Right renal cortex interstitium (tissue), 3 donors: ENCODE data around the gene SCAI. TPM values are rescaled to one million over a fixed set of nuclear protein-coding genes. Genes with fewer than 3 reads are reported as not detected.
"Not testable (repeated sequence)": the region's sequence is repeated elsewhere in the genome, so short reads cannot be mapped to it uniquely, and the experiment has no call there.

ENCODE experiments used
- DNase-seq, 3 donors: peaks; one replicate each; pipeline ENCODE4 v3.0.0-alpha.2; 2013; ENCODE audit warnings: low read depth in 3 of 3, low spot score in 2 of 3
- polyA plus RNA-seq, 3 donors: library from polyadenylated mRNA; unstranded; fragments of 120-200 nt; gene quantifications; one replicate each; pipeline ENCODE4 v1.2.1, GENCODE V29; 2013; ENCODE audit not compliant: insufficient read length in 3 of 3

SCAI gene
- polyA plus RNA-seq, 3 donors = 9.5 to 10.7 (median 9.9) TPM

DNA sequence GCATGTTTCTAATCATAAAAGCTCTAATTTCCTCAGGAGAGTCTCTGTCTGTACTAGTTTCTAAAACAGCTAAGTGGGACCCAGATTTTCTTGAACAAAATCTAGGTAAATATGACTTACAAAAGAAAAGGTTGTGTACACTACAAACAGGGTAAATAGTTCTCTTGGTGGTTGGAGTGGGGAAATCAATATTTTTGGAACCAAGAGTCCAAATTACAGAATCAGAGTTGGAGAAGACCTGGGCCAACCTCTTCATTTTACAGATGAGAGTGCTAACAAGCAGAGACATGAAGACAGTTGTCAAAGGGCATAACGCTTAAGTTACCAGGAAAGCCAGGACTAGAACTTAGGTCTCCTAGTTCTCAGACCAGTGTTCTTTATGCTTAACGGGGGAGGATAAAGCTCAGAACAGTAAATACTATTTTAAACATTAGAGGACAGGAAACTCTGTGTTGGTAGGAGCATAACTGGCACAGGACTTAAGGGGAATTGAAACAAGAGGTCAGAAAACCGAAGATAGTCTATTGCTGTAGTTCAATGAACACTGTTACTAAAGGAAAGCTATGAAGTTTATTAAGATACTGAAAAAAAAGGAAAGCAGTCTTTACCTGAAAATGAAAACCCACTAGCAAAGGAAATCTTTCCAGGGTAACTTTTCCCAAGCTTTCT, 193.1 kb downstream of the SCAI start:
- DNase-seq = no peak

DNA sequence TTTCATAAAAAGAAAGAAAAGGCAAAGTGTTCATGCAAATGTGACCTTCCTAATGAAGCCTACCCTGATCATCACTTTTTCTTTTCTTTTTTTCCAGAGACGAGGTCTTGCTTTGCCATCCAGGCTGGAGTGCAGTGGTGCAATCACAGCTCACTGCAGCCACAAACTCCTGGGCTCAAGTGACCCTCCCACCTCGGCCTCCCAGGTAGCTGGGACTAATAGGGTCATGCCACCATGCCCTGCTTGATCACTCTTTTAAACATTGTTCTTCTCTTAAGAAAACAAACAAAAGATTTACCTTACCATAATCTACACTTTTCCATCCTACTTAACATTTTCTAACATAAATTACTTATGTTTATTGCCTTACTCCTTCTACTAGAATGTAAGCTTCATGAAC, 193.9 kb downstream of the SCAI start:
- DNase-seq = no peak

DNA sequence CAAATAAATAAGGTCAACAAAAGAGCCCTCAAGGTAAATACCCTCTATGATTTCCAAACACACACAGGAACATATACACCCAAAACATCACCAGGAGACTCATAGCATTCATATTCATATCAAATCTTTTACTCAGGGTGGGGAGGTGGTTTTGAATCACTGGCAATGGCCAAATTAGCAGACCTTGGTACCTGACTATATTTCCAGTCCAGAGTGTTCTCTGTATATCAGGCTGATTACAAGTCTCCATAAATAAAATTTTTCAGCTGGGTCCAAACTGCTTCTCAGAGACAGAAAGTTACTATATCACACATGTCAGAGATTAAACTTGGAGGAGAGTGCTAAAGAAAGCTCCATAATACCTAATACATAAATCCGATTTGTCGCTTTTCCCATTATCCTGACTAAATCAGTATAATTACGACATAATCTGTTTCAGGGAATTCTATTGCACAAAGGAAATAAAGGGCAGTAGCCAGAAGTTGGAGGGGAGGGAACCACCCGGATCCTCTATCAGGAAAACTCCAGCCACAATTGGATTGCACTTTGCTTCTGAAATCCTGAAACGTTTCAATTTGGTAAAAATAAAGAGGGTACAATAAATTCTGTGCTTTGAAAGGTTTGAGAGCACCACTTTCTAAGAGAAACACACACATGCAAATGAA, 195.5 kb downstream of the SCAI start:
- DNase-seq = no peak

DNA sequence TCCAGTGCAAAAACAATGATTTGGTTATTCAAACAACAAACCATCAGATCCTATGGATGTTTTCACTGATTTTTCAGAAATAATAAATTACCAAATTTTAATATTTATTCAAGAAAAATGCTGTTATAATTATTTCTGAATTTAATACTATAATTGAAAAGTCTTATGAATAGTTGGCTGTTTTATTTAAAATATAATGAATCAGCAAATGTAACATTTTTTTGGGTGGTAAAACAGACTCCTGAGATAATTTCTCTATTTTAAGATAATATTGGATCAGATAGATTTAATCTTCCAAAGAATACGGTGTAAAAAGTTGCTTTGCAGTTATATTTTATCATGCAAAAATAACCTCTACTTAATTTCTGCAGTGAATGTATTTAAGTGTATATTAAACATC, 197.2 kb downstream of the SCAI start:
- DNase-seq = no peak

DNA sequence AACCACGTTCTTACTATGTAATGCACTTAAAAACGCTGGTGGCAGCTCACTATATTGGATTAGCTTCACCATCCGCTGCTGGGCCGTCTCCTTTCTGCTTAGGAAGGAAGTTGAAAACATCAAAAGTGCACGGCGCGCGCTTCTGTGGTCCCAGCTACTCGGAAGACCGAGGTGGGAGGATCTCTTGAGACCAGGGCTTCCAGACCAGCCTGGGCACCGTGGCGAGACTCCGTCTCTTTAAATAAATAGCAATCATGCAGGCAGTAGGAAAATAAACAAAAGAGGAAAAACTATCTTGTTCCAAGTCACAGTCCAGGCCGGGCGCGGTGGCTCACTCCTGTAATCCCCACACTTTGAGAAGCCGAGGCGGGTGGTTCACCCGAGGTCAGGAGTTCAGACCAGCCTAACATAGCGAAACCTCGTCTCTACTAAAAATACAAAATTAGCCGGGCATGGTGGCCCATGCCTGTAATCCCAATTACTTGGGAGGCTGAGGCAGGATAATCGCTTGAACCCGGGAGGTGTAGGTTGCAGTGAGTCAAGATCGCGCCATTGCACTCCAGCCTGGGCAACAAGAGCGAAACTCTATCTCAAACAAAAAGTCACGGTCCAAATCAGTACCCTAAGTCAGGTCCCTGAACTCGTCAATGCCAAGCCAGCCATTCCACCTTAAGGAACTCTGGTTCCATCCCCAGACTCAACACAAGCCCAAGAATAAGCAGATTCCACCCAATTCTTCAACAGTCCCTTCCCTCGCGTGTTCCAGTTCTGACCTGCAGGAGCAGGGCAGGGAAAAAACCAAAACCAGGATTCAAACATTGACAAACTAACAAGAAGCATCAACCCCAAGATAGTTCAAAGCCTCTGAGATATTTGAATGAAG, 201.4 kb downstream of the SCAI start:
- peak; percentile 52 to 61 (median 52) for DNase-seq

DNA sequence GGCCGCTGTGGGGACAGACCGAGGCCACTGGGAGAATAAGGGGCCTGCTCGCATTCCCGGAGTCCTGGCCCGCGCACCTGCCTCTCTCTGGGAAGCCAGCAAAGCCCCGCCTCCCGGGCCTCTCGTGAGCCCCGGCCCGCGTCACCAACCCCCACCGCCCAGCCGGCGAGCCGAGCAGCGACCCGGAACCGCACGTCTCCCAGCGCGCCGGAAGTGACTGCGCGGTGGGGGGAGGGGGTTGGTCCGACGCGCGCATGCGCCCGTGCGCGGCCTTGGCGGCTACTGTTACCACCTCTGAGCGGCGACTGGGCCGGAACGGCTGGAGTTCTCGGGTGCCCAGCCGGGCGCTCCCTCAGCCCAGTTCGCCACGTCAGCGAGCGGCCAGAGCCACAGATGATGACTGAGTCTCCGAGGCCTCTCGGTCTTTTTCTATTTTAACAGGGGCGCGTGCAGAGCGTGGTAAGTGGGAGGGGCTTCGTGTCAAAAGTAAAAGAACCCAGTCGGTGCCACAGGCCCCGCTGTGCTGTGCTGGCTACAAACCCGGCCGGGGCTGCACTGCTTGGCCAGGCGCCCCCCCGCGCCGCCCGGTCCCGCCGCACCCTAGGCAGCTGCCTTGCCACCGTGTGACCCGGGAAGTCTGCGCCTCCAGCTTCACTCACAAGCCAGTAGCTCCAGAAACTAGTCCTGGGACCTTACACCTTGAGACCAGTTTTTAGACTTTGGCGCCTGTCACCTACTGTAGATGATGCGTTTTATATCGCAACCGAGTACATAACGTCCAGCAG, 202.2 kb downstream of the SCAI start, which contains the start of gene GOLGA1:
GOLGA1 (minus strand) TSS at position 190 of the 785 bp plus-strand sequence. CDS start 2,372 bp downstream, outside the sequence.
- peak; percentile 86 to 89 (median 86) for DNase-seq

DNA sequence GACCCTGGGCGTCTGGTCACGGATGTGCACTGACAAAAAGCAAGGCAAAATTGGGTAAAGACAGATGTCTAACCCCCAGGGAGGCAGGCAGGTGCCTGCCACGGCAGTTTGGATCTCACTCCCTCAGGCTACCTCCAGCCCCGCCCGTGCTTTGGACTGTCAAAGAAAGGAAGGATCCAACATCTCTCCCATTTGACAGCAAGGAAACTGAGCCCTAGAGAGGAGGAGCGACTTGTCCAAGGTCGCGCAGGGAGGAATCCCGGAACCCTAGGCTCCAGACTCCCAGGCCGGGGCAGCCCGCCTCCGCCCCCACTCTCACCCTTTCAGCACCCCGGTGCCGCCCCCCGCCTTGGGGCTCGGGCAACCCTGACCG, 202.8 kb downstream of the SCAI start:
- DNase-seq = no peak

DNA sequence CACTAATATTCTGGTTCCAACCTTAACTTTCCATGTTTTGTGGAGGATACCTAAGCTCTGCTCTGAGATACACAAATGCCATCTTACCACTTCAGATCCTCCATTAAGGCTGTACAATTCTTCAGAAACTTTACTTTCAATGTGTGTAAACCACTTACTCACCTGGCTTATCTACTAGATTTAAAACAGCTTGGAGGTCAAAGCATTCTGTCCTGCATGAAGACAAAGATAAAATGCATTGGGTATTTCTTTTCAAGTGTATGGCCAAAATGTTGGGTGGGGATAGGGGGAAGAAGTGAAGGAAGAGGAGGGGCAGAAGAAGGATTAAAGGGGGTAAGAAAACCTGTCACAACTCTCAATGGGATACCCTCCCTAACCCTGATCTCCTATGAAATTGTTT, 203.4 kb downstream of the SCAI start:
- DNase-seq = no peak

DNA sequence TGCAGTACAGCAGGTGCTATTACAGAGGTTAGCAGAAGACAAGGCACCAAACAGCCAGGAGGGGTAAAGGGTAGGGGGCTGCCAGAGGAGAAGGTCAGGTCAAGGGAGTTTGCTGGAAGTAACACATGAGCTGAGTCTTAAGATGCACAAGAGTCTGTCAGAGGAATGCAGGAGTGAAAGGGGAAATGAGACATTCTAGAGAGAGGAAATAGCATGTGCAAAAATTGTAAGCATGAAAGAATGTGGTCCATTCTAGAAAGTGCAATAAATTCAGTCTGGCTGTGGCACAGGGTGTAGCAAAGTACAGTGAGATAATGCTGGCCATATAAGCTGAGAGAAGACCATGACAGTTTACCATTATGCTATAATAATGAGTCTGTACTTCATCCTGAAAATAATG, 209.0 kb downstream of the SCAI start:
- no peak for DNase-seq

DNA sequence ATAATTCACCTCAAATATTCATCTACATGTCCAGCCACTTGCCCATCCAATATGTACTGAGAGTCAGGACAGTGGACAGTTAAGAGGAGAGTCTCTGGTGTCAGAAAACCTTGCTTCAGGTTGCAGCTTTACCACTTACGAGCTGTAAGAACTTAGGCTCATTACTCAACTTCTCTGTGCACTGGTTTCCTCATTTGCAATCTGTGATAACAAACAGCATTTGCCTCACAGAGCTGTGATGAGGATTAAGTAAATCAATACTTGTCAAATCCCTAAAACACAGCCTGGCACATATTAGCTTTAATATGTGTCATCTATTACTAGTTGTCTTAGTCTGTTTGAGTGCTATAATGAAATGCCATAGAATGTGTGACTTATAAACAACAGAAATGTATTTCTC, 211.0 kb downstream of the SCAI start:
- DNase-seq = no peak

DNA sequence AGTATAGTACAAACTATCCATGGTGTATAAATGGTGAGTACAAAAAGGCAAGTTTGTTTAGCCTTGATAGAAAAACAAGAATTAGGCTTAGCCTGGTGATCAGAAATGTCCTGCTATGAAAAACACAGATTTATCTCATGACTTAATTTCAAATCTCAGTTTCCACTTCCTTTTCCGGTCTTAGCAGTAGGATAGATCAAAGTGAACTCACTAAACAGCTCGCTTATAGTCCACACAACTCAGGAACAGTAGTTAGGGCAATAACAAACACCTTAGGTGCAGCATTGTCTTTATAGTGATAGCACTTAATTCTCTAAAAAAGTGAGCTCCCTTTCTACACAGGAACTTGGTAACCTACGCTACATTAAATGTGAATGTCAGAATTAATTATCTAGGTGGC, 213.9 kb downstream of the SCAI start:
- no peak for DNase-seq

DNA sequence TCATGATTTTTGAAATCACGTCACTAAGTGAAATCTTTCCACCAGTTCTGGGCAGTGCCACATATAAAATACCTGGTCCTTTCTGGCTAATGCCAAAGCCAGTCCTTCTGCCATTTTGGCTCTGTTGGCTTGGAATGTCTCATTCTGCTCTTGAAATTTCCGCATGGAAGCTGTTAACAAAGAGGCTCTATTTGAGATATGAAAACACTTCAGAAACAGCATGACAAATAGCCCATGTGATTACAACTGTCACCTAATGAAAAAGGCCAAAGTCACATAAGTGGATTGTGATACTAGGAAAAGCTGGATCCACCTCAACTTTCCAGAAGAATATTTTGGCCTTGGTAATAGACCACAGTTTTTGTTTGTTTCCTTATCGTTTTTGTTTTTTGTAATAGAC, 215.2 kb downstream of the SCAI start:
- no peak for DNase-seq

DNA sequence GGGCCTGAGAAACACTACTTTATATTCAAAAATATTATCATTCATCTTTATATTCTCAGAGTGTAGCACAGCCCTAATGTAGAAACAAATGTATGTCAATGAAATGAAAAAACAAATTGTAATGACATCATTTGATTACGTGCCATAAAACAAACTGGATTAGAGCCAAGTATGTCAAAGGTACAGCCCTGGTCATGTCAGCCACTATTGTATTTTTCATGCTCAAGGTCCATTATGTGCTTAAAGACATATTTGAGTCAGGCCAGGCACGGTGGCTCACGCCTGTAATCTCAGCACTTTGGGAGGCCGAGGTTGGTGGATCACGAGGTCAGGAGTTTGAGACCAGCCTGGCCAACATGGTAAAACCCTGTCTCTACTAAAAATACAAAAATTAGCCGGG, 222.9 kb downstream of the SCAI start:
- DNase-seq = not testable (repeated sequence)

DNA sequence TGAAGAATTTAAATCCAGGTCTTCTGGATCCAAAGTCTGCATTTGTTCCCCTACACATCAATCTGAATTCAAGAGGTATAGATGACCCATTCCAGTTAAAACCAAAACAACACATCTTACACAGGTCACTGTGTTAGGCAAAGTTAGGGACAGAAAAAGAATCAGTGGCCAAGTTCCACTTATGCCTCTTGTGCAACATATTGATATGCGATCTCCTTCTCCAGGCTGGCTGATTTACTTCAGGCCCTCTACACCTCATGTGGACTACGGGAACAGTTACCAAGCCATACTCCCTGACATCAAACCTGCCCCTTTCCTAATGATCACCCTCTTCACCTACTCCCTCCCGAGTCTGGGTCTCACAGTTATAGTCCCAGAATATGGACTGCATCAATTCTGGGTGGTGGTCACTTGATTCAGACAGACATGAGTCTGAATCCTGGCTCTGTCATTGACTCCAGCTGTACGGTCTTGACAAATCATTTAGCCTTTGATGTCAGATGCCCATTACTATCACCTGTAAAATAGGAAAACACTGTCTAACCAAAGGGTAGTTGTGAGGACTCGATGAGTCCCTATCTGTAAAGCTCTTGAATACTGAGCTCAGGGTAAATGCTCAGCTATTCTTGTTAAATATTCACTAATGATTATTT, 228.4 kb downstream of the SCAI start:
- DNase-seq = no peak

DNA sequence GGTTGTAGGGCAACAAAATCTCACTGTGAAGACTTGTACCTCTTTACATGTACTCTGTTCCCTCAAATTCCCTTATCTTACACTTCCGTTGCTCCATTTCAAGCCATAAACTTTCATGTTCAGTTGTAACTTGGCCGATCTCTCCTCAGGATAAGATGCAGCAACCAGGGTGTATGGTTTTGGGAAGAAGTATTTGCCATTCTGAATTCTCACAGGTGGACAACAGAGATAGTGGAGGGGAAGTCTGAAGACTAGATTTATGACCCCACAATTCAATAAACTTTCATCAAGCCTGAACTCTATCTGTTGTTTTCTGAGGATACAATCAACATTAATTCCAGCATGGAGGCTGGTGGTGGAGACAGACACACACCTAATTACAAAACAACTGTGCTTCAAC, 229.9 kb downstream of the SCAI start:
- no peak for DNase-seq

DNA sequence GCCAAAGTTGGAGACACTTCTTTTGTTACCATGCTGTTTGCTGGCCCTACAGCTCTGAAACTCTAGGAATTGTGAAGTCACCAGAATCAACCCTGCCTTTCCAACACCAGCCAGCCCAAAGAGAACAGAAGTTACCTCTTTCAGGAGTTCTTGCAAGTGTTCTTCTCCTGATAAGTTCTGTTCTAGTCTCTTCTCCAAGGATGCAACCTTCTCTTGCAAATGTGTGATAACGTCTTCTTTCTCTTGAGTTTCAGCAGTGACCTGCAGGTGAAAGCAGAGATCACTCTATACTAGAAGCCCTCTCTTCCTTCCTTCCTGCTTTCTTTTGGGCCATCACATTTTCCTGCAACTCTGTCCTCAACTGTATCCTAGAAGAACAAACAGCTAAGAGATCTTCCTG, 231.6 kb downstream of the SCAI start:
- DNase-seq = no peak

DNA sequence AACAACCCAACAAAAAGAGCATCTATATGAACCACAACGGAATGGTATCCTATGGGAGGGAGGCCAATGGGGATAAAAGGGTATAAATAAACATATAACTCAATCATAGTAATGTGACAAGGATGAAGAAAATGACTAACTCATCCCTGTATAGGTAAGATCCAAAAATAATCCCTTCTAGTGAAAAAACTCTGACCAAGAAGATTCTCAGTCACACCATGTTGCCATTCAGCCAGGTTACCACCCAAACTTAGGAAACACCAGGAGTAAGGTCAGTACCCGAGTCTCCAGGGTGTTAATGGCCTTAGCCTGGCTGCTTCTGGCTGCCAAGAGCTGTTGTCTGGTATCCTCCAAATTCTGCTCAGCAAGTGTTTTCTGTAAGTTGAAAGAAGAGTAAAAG, 235.2 kb downstream of the SCAI start:
- no peak for DNase-seq

DNA sequence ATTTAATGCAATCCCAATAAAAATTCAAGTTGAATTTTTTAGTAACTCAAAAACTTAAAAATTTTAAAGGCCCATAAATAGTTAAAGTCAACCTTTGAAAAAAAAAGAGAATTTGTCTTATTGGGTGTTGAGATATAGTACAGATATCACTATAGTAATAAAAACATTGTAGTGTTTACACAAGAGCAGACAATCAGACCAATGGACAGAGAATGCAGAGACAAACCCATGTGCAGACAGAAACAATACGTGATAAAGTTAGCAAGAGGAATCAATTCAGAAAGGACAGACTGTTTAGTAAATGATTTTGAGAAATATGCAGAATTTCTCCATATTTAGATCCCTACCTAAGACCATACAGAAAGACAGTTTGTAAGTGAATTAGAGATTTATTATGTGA, 236.4 kb downstream of the SCAI start:
- DNase-seq = no peak

DNA sequence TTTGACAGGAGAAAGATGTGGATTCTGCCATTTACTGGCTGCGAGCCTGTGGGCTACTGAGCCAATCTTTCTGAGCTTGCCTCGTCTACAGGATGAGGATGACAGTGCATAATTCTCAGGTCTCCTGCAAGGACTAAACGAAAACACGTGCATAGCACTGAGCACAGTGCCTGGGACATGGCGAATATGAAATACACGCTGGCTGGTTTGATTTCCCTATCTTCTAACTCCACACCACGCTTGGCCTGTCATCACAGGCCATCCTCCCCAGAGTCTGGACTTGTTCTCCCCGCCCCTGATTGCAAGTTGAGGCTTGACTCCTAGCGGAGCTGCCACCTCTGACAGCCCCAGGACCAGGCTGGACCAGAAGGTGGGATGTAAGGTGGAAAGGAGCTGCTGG, 243.5 kb downstream of the SCAI start:
- no peak for DNase-seq
